Smooth muscle cell of the pulmonary artery (primary cell): ENCODE results near the gene QSER1. TPM values are rescaled to one million over a fixed set of nuclear protein-coding genes. Genes with fewer than 3 reads are reported as not detected.

Source experiments
- total RNA-seq: library from RNA; depleted of rRNA; stranded (reverse); fragments of >200 nt; gene quantifications from 2 replicates; pipeline ENCODE4 v1.2.3, GENCODE V29; 2014

The QSER1 gene
- 21.6 and 24.2 TPM in 2 replicates for total RNA-seq

DNA sequence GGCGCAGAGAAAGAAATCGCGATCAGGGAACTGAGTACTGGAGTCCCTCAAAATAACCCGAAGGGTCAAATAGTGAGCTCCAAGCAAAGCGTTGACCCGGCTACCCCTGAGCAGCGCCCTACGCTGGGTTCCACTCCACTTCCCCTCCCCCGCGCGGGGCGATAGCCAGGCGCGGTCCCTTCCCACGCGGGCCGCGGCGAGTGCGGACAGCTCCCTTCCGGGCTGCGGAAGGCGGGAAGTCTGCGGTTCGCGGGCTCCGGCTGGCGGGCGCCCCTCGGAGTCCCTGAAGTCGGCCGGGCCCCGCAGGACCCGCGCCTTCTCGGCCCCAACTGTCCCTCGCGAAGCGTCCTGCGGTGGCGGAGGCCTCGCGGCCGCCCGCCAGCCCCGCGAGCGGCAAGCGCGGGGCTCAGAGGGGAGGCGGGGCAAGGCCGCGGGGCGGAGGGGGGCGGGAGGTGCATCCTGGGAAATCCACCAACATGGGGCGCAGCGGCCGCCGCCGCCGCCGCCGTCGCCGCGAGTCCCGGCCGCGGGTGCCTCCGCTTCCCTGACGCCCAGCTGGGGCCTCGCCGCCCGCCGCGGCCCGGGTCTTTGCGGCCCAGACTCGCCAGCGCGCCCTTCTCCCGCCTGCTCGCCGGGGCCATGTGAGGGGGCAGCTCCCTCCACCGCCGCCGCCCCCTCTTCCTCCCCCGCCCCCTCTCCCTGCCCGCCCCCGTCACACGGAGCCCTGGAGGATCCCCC, at the start of gene QSER1:
Gene QSER1 (plus strand): TSS at position 457 of the 738 bp plus-strand sequence. CDS start 315 bp downstream, outside the sequence.

DNA sequence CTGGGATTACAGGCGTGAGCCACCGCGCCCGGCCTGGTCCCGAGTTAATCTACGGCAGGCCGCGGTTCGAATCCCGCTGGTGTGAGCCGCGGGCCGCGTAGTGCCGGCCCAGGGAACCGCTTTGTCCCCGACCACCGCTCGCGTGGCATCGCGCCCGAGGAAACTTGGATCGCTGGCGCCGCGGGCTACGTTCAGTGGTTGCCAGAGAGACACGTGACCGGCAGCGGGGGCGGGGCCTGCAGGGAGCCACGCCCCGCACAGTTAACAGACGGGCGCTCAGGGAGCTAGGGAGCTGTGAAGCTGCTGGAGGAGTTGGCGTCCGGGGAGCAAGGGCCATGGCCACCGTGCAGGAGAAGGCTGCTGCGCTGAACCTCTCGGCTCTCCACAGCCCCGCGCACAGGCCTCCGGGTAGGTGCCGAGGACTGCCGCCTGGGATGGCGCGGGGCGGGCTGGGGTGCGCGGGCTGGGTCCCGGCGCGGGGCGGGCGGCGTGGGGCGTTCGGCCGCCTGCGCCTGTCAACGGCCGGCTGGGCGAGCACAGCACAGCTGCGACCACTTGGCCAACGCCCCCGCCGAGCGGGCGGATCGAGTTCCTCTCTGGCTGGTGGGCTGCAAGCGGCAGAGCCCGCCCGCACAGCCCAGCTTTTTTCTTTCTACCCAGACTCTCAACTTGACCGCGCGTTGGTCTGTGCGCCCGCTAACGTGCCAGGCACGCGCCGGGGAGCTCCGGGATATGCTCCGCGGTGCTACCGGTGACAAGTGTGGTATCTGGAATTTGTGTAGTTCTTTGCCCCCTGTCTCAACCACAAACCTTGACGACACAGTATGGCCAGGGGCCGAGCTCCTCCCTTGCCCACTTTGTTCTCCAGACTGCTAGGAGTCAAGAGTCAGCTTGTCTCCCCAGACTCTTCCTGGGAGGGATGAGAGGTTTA, 123.3 kb downstream of the QSER1 start, which contains the start of gene DEPDC7:
Gene DEPDC7 (plus strand): TSS at position 258 of the 931 bp plus-strand sequence. CDS start 78 bp downstream, at position 336.

Other genes with a start within 250 kb of the QSER1 start
- not detected in 2 replicates for gene CCDC73, start 98.1 kb upstream of the QSER1 start, total RNA-seq
- under 0.01 and 0.89 TPM in 2 replicates for gene PRRG4, start 62.9 kb upstream of the QSER1 start, total RNA-seq
- 3.8 and 4.6 TPM in 2 replicates for gene DEPDC7, start 123.1 kb downstream of the QSER1 start, total RNA-seq
- gene TCP11L1, start 146.8 kb downstream of the QSER1 start, total RNA-seq: 30.2 and 32.6 TPM in 2 replicates